ENCODE data around the gene AGAP2. TPM values are rescaled to one million over a fixed set of nuclear protein-coding genes. Genes with fewer than 3 reads are reported as not detected.
A peak's percentile ranks its signal among the peaks of the same experiment; 100 is the strongest.

AGAP2 gene
- polyA plus RNA-seq, 2 of the 4 experiments (the other 2 are of a cell fraction) = 0.26 to 0.45 TPM

- 55% methylated on average over 14 of the region's 14 CpGs for WGBS (ENCODE audit: missing lambda C conversion rate)
- H3K4me2 ChIP-seq = no peak overlapping the region
- no peak overlapping the region for H3K27ac ChIP-seq
- H3K4me3 ChIP-seq = no peak overlapping the region
- no peak for FAIRE-seq
- DNase-seq (ENCODE audit: low read depth in 1 of 2, low spot score in 1 of 2) = peak in 1 of 2 experiments; percentile 52
- ChIA-PET POLR2A (no interaction called here), CTCF (interaction anchor here (0.8 to 10.7 kb wide), 6 partner anchors 8 to 48 kb away, joined by 3 to 242 read pairs (median 3); partner anchors contain the start of gene OS9)
- no peak for ATAC-seq
- TF ChIP-seq JUN (IDR thresholded peaks at IDR 0.05) (no peak), BHLHE40 (IDR thresholded peaks at IDR 0.05; ENCODE audit: low read depth, low read length) (no peak), HOXB5 (CRISPR knock-in tag; IDR thresholded peaks at IDR 0.05) (no peak), RNF2 (IDR thresholded peaks at IDR 0.05; ENCODE audit: borderline replicate concordance, low read depth) (no peak), SREBF2 (IDR thresholded peaks at IDR 0.05) (no peak), FOSL2 (IDR thresholded peaks at IDR 0.05) (no peak), FOSL2 (CRISPR knock-in tag; IDR thresholded peaks at IDR 0.05) (no peak)
- TF ChIP-seq, protein P1, sequence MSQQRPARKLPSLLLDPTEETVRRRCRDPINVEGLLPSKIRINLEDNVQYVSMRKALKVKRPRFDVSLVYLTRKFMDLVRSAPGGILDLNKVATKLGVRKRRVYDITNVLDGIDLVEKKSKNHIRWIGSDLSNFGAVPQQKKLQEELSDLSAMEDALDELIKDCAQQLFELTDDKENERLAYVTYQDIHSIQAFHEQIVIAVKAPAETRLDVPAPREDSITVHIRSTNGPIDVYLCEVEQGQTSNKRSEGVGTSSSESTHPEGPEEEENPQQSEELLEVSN (IDR thresholded peaks at IDR 0.05; ENCODE audit: borderline replicate concordance, low read depth) = no peak
- TF ChIP-seq, protein P2, sequence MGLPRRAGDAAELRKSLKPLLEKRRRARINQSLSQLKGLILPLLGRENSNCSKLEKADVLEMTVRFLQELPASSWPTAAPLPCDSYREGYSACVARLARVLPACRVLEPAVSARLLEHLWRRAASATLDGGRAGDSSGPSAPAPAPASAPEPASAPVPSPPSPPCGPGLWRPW (IDR thresholded peaks at IDR 0.05) = no peak
- peaks cover 30% of the 10 kb centered on the region for H3K4me1 ChIP-seq
- no peaks in the 10 kb centered on the region for H3K9me3 ChIP-seq
Measured at GRCh38 chr12:57741844-57742738, 3.5 kb upstream of the AGAP2 start.

DNA sequence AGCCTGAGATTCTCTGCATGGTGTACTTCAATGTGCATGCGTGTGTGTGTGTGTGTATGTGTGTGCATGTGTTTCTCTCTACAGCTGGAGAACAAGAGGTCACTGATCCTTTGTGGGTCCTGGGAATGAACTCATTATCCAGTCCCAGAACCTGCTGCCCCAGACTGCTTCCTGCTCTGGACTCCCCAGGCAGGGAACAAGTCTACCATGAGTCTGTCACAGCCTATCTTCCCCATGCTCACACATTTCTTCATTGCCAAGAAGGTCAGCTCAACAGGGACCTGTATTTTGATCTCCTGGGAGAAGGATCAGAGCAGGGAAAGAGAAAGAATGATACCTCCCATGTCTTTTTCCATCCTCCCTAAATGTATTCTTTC is 2.9 kb upstream of the AGAP2 start:
- FAIRE-seq = no peak
- Histone ChIP-seq H3K4me3 (no peak overlapping the region), H3K9me3 (no peaks in the 10 kb centered on the region), H3K27ac (no peak overlapping the region), H3K4me2 (no peak overlapping the region), H3K4me1 (peaks cover 37% of the 10 kb centered on the region)
- CTCF ChIA-PET = interaction anchor here (0.6 to 10.7 kb wide), 8 partner anchors 9 to 158 kb away, joined by 3 to 242 read pairs (median 3); partner anchors contain the start of gene OS9
- no peak for ATAC-seq
- no peak for DNase-seq (ENCODE audit: low read depth in 1 of 2, low spot score in 1 of 2)
- whole genome bisulfite sequencing (ENCODE audit: missing lambda C conversion rate) = 80% methylated on average over 1 of the region's 1 CpG
- POLR2A ChIA-PET = no interaction called here
- TF ChIP-seq CBX2 (IDR thresholded peaks at IDR 0.05; ENCODE audit: borderline replicate concordance, low read depth) (no peak), ZC3H11A (IDR thresholded peaks at IDR 0.05) (no peak), ZFP36 (IDR thresholded peaks at IDR 0.05; ENCODE audit: borderline replicate concordance, partially characterized antibody) (no peak), EHMT2 (IDR thresholded peaks at IDR 0.05; ENCODE audit: low read depth) (no peak), TFCP2L1 (CRISPR knock-in tag; IDR thresholded peaks at IDR 0.05) (no peak), RAD21 (conservative IDR thresholded peaks at IDR 0.05 in 1 of 2, IDR thresholded peaks at IDR 0.05 in 1 of 2) (no peak), SMC3 (IDR thresholded peaks at IDR 0.05) (no peak), RCOR1 (IDR thresholded peaks at IDR 0.05; ENCODE audit: low read depth, low read length) (no peak), KDM5A (IDR thresholded peaks at IDR 0.05) (no peak), CHD2 (IDR thresholded peaks at IDR 0.05; ENCODE audit: low read length, partially characterized antibody) (no peak), RNF2 (IDR thresholded peaks at IDR 0.05; ENCODE audit: borderline replicate concordance, low read depth) (no peak), ZNF302 (CRISPR knock-in tag; IDR thresholded peaks at IDR 0.05) (no peak), MYC (IDR thresholded peaks at IDR 0.05; ENCODE audit: borderline replicate concordance, low read length) (no peak)
- TF ChIP-seq, protein P3, sequence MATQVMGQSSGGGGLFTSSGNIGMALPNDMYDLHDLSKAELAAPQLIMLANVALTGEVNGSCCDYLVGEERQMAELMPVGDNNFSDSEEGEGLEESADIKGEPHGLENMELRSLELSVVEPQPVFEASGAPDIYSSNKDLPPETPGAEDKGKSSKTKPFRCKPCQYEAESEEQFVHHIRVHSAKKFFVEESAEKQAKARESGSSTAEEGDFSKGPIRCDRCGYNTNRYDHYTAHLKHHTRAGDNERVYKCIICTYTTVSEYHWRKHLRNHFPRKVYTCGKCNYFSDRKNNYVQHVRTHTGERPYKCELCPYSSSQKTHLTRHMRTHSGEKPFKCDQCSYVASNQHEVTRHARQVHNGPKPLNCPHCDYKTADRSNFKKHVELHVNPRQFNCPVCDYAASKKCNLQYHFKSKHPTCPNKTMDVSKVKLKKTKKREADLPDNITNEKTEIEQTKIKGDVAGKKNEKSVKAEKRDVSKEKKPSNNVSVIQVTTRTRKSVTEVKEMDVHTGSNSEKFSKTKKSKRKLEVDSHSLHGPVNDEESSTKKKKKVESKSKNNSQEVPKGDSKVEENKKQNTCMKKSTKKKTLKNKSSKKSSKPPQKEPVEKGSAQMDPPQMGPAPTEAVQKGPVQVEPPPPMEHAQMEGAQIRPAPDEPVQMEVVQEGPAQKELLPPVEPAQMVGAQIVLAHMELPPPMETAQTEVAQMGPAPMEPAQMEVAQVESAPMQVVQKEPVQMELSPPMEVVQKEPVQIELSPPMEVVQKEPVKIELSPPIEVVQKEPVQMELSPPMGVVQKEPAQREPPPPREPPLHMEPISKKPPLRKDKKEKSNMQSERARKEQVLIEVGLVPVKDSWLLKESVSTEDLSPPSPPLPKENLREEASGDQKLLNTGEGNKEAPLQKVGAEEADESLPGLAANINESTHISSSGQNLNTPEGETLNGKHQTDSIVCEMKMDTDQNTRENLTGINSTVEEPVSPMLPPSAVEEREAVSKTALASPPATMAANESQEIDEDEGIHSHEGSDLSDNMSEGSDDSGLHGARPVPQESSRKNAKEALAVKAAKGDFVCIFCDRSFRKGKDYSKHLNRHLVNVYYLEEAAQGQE (IDR thresholded peaks at IDR 0.05) = no peak
